Measurements from ENCODE around the gene NR2F1. TPM values are rescaled to one million over a fixed set of nuclear protein-coding genes. Genes with fewer than 3 reads are reported as not detected.

The NR2F1 gene
- total RNA-seq, 1 experiment from 2014 or later: not detected

DNA sequence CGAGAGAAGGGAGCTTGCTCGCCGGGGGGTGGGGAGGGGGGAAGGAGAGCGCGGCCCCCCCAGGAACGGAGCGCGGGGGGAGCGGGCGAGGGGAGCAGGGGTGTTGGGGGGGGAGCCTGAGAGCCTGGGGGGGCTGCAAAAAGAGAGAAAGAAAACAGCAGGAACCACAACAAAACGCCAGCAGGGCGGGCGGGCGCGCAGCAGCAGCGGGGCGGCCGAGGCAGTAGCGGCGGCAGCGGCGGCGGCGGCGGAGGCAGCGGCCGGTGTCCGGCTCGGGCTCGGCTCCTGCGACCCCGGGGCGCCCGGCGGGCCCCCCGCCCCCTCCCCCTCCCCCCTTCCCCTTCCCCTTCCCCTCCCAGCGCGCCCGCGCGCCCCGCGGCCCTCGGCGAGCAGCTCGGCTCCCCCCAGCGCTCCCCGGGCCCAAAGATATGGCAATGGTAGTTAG lies 1.6 kb downstream of the NR2F1 start:
- H3K4me3 Mint-ChIP-seq: peak overlapping the region; percentile 21 to 63; a peak in 3 of 5 replicates
- no CpG with 5 or more reads among the region's 48 CpGs for WGBS (ENCODE audit: extremely low coverage, insufficient read length, low lambda C conversion rate)
- H3K79me2 ChIP-seq (ENCODE audit: insufficient read depth, low read length): no peaks in the 10 kb centered on the region

More for the DNA sequence above, 1.6 kb downstream of the NR2F1 start:
- Histone ChIP-seq H3K4me1 (ENCODE audit: insufficient read depth, low read length) (peaks cover 2% of the 10 kb centered on the region; the same call in 1 of the 2 replicates), H3K27ac (ENCODE audit: insufficient read length, low read depth, low read length) (no peak overlapping the region), H3K23ac (ENCODE audit: insufficient read length, low read depth, low read length) (no peak overlapping the region), H3K23me2 (ENCODE audit: insufficient read length, low read depth, low read length, poor library complexity, severe bottlenecking) (peaks cover 12% of the 10 kb centered on the region), H2AK5ac (ENCODE audit: insufficient read length, low read length) (no peak overlapping the region), H4K5ac (ENCODE audit: insufficient read length, low read depth, low read length) (no peak overlapping the region), H4K8ac (replicated peaks; ENCODE audit: insufficient read length, low read depth, low read length) (no peak overlapping the region), H3K9ac (ENCODE audit: extremely low read depth, insufficient read length, low read length) (no peak overlapping the region), H3K4me2 (ENCODE audit: insufficient read depth, insufficient read length, low read length) (peak overlapping the region; percentile 9), H2BK120ac (ENCODE audit: low read depth, low read length, poor library complexity, severe bottlenecking) (no peak overlapping the region), H3K79me1 (ENCODE audit: insufficient read depth, low read depth, low read length, poor library complexity, severe bottlenecking) (no peaks in the 10 kb centered on the region), H2BK20ac (ENCODE audit: low read depth, low read length, poor library complexity, severe bottlenecking) (no peak overlapping the region), H3K9me3 (ENCODE audit: control insufficient read depth, low read depth, low read length) (no peaks in the 10 kb centered on the region), H3K56ac (ENCODE audit: insufficient read length, low read depth, low read length) (no peak overlapping the region), H2AFZ (ENCODE audit: low read length) (no peak overlapping the region), H3K18ac (ENCODE audit: insufficient read length, low read depth, low read length) (no peak overlapping the region), H4K91ac (ENCODE audit: insufficient read length, low read depth, low read length) (no peak overlapping the region), H2BK12ac (ENCODE audit: insufficient read length, low read depth, low read length) (no peak overlapping the region), H2BK5ac (ENCODE audit: insufficient read length, low read length) (no peak overlapping the region), H3K14ac (ENCODE audit: insufficient read depth, low read length) (no peak overlapping the region), H3K27me3 (ENCODE audit: insufficient read depth, low read length) (peaks cover 69% of the 10 kb centered on the region), H3T11ph (ENCODE audit: low read length) (no peak overlapping the region), H4K20me1 (ENCODE audit: control insufficient read depth, insufficient read depth, insufficient read length) (no peaks in the 10 kb centered on the region), H2BK15ac (ENCODE audit: low read depth, low read length) (no peak overlapping the region), H3K4ac (ENCODE audit: low read depth, low read length) (no peak overlapping the region)
- TF ChIP-seq, protein P1, sequence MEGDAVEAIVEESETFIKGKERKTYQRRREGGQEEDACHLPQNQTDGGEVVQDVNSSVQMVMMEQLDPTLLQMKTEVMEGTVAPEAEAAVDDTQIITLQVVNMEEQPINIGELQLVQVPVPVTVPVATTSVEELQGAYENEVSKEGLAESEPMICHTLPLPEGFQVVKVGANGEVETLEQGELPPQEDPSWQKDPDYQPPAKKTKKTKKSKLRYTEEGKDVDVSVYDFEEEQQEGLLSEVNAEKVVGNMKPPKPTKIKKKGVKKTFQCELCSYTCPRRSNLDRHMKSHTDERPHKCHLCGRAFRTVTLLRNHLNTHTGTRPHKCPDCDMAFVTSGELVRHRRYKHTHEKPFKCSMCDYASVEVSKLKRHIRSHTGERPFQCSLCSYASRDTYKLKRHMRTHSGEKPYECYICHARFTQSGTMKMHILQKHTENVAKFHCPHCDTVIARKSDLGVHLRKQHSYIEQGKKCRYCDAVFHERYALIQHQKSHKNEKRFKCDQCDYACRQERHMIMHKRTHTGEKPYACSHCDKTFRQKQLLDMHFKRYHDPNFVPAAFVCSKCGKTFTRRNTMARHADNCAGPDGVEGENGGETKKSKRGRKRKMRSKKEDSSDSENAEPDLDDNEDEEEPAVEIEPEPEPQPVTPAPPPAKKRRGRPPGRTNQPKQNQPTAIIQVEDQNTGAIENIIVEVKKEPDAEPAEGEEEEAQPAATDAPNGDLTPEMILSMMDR (conservative IDR thresholded peaks at IDR 0.05): no peak
- Mint-ChIP-seq H3K4me1 (peaks cover 19 to 31% of the 10 kb centered on the region in 2 experiments), H3K36me3 (ENCODE audit: insufficient read depth in 1 of 3, low read depth in 3 of 3) (peaks cover 0 to 2% (median 0%) of the 10 kb centered on the region in 3 experiments; a peak in 1 of 7 replicates), H3K27me3 (ENCODE audit: low read depth) (peaks cover 38% of the 10 kb centered on the region), H3K27ac (no peak overlapping the region), H3K9me3 (peaks cover 2 to 13% of the 10 kb centered on the region in 2 experiments; a peak in 3 of 5 replicates)
- DNase-seq: no peak
